ENCODE data around the gene FAM50B. TPM values are rescaled to one million over a fixed set of nuclear protein-coding genes. Genes with fewer than 3 reads are reported as not detected.
A peak's percentile ranks its signal among the peaks of the same experiment; 100 is the strongest.

The FAM50B gene
- total and polyA plus RNA-seq, 2 of the 13 experiments (the other 11 are each of a cell fraction or from before 2014, with no cell fraction given) = 0.05 TPM; not detected in 1

GRCh38 chr6:3806169-3806922 is 42.8 kb upstream of the FAM50B start (continued):
- no peak for TF ChIP-seq ZNF597 (CRISPR knock-in tag; IDR thresholded peaks at IDR 0.05)
- TF ChIP-seq ZNF121 (CRISPR knock-in tag; IDR thresholded peaks at IDR 0.05) = no peak
- TF ChIP-seq ZNF773 (CRISPR knock-in tag; IDR thresholded peaks at IDR 0.05; ENCODE audit: borderline replicate concordance) = no peak
- peak; percentile 69; the same call in 1 of the 2 replicates for TF ChIP-seq TCF7 (IDR thresholded peaks at IDR 0.05; ENCODE audit: low read depth)
- no peak for TF ChIP-seq GLI4 (CRISPR knock-in tag; IDR thresholded peaks at IDR 0.05; ENCODE audit: borderline replicate concordance)
- no peak for TF ChIP-seq ARHGAP35 (CRISPR knock-in tag; IDR thresholded peaks at IDR 0.05; ENCODE audit: borderline replicate concordance)
- no peak for TF ChIP-seq SNAPC5 (CRISPR knock-in tag; IDR thresholded peaks at IDR 0.05; ENCODE audit: borderline replicate concordance)
- TF ChIP-seq GABPB1 (CRISPR knock-in tag; IDR thresholded peaks at IDR 0.05) = peak; percentile 39
- no peak for TF ChIP-seq BCLAF1 (IDR thresholded peaks at IDR 0.05)
- no peak for TF ChIP-seq GMEB2 (CRISPR knock-in tag; IDR thresholded peaks at IDR 0.05; ENCODE audit: low read depth)
- TF ChIP-seq DR1 (CRISPR knock-in tag; IDR thresholded peaks at IDR 0.05) = no peak
- no peak for TF ChIP-seq JDP2 (CRISPR knock-in tag; IDR thresholded peaks at IDR 0.05; ENCODE audit: borderline replicate concordance)
- TF ChIP-seq ZNF674 (CRISPR knock-in tag; IDR thresholded peaks at IDR 0.05; ENCODE audit: low read depth) = no peak
- TF ChIP-seq ZBTB49 (CRISPR knock-in tag; IDR thresholded peaks at IDR 0.05; ENCODE audit: borderline replicate concordance) = no peak
- no peak; the same call in 1 of the 2 replicates for TF ChIP-seq ZNF652 (CRISPR knock-in tag; IDR thresholded peaks at IDR 0.05; ENCODE audit: borderline replicate concordance, low read depth)
- no peak; the same call in 1 of the 2 replicates for TF ChIP-seq ZNF430 (CRISPR knock-in tag; IDR thresholded peaks at IDR 0.05)
- TF ChIP-seq SRSF1 (optimal IDR thresholded peaks at IDR 0.05; ENCODE audit: low read depth, low read length) = no peak
- TF ChIP-seq SNRNP70 (IDR thresholded peaks at IDR 0.05; ENCODE audit: low read depth, low read length) = no peak
- TF ChIP-seq POLR2AphosphoS2 (IDR thresholded peaks at IDR 0.05; ENCODE audit: low read depth, low read length) = no peak
- peak; percentile 45 for TF ChIP-seq ETV5 (CRISPR knock-in tag; IDR thresholded peaks at IDR 0.05; ENCODE audit: borderline replicate concordance)
- TF ChIP-seq ZNF572 (CRISPR knock-in tag; IDR thresholded peaks at IDR 0.05) = no peak
- TF ChIP-seq ZNF883 (CRISPR knock-in tag; IDR thresholded peaks at IDR 0.05; ENCODE audit: not compliant biosample characterization) = peak; percentile 21

Measured in HepG2 (cell line).